Kidney (tissue), 14 donors: ENCODE data around the gene GFER. TPM values are rescaled to one million over a fixed set of nuclear protein-coding genes. Genes with fewer than 3 reads are reported as not detected.

ENCODE experiments used
- DNase-seq, 5 donors: peaks; one replicate each; pipeline ENCODE4 v3.0.0-alpha.2; 2013 to 2020
- FAIRE-seq: peaks from 2 replicates; lab custom pipeline; 2012; peaks lifted over from hg19 to GRCh38; lab: Jason Lieb, UNC
- H3K27ac ChIP-seq, 2 donors: one replicate each; pipeline ENCODE4 v1.7.0; 2013; ENCODE audit warnings: low read depth in 2 of 2, low read length in 2 of 2, inconsistent platforms in 1 of 2
- H3K27me3 ChIP-seq: one replicate; pipeline ENCODE4 v1.7.1; 2013; ENCODE audit warnings: low read length, inconsistent platforms; ENCODE audit not compliant: control insufficient read depth, insufficient read depth
- H3K36me3 ChIP-seq, 3 donors: one replicate each; pipeline versions ENCODE4 v1.7.0 to v1.7.1; 2013; ENCODE audit warnings: low read length in 3 of 3, control low read depth in 1 of 3, inconsistent platforms in 1 of 3; ENCODE audit not compliant: insufficient read depth in 3 of 3, control insufficient read depth in 2 of 3
- H3K4me1 ChIP-seq, 3 donors: one replicate each; pipeline versions ENCODE4 v1.7.0 to v1.7.1; 2013; ENCODE audit warnings: low read length in 3 of 3, inconsistent platforms in 1 of 3, low read depth in 1 of 3; ENCODE audit not compliant: control insufficient read depth in 2 of 3, insufficient read depth in 2 of 3
- H3K4me3 ChIP-seq, 3 donors: one replicate each; pipeline versions ENCODE4 v1.7.0 to v1.8.1; 2013; ENCODE audit warnings: low read length in 3 of 3, control low read depth in 1 of 3, inconsistent platforms in 1 of 3
- H3K9ac ChIP-seq, 3 donors: one replicate each; pipeline versions ENCODE4 v1.7.0 to v1.7.1; 2013; ENCODE audit warnings: low read length in 3 of 3, control low read depth in 1 of 3, inconsistent platforms in 1 of 3
- H3K9me3 ChIP-seq, 3 donors: one replicate each; pipeline versions ENCODE4 v1.7.0 to v1.7.1; 2013; ENCODE audit warnings: low read length in 3 of 3, control low read depth in 1 of 3, inconsistent platforms in 1 of 3; ENCODE audit not compliant: control insufficient read depth in 2 of 3, insufficient read depth in 1 of 3
- intact Hi-C: fragments of 100-400 bp; cut with DNase I; formaldehyde crosslinking; loops from one replicate; pipeline ENCODE4 v1.11.1; 2022
- polyA plus RNA-seq: library from polyadenylated mRNA; stranded (reverse); fragments of 350-450 nt; fragmentation: Illumina TruSeq; extraction: RNeasy Lipid Tissue Mini Kit (QIAGEN cat#74804); gene quantifications from one replicate; pipeline ENCODE4 v1.2.3, GENCODE V29; 2014; ENCODE audit warnings: low read depth, low replicate concordance; ENCODE audit not compliant: insufficient read depth
- total RNA-seq: library from RNA; stranded (reverse); fragmentation: NEBNext Ultra II Directional; extraction: Animal tissue kit (Norgen Biotek cat#: 25700); gene quantifications from one replicate; pipeline ENCODE4 v1.2.1, GENCODE V29; 2021
- TF ChIP-seq, protein P1 (sequence below): IDR thresholded peaks from 3 replicates; pipeline ENCODE4 v1.5.1; 2012; ENCODE audit warnings: mild to moderate bottlenecking, moderate library complexity, borderline replicate concordance; ENCODE audit not compliant: insufficient read depth; ENCODE audit errors: extremely low read depth
- donor health status: control.
- donor health status: control.
- donor health status: control.
- donor health status: control.
- donor health status: control.
- donor health status: DM: yes; HTN: yes; CAD: no.
- donor health status: Normal renal cell carcinoma (clear cell type).

Gene GFER
- total and polyA plus RNA-seq, 2 donors from 2014 or later, result 25.0 to 45.6 TPM

DNA sequence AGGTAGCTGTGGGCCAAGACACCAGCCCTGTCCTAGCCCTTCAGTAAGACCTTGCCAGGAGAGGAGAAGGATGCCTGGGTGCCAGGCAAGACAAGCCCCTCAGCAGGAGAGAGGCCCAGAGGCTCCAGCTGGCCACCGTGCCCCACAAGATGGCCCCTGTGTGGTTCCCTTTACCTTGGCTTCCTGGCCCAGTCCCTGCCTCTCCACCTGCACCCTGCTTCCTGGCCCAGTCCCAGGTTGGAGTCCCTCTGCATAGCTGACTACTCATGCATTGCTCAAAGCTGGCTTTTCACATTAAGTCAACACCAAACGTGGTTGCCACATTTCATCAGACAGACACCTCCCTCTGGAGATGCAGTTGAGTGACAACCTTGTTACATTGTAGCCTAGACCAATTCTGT is 9.7 kb downstream of the GFER start:
- no peak for FAIRE-seq
- TF ChIP-seq, protein P1, sequence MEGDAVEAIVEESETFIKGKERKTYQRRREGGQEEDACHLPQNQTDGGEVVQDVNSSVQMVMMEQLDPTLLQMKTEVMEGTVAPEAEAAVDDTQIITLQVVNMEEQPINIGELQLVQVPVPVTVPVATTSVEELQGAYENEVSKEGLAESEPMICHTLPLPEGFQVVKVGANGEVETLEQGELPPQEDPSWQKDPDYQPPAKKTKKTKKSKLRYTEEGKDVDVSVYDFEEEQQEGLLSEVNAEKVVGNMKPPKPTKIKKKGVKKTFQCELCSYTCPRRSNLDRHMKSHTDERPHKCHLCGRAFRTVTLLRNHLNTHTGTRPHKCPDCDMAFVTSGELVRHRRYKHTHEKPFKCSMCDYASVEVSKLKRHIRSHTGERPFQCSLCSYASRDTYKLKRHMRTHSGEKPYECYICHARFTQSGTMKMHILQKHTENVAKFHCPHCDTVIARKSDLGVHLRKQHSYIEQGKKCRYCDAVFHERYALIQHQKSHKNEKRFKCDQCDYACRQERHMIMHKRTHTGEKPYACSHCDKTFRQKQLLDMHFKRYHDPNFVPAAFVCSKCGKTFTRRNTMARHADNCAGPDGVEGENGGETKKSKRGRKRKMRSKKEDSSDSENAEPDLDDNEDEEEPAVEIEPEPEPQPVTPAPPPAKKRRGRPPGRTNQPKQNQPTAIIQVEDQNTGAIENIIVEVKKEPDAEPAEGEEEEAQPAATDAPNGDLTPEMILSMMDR, result no peak
- intact Hi-C loops, result no loop called here
- Histone ChIP-seq H3K9ac (no peak overlapping the region), H3K27me3 (peaks cover 15% of the 10 kb centered on the region), H3K36me3 (peaks cover 0 to 4% (median 2%) of the 10 kb centered on the region in 3 donors), H3K9me3 (no peaks in the 10 kb centered on the region), H3K27ac (no peak overlapping the region), H3K4me3 (no peak overlapping the region), H3K4me1 (peaks cover 0 to 11% (median 0%) of the 10 kb centered on the region in 3 donors)
- DNase-seq, result peak in 2 of 5 donors; percentile 40 to 86

DNA sequence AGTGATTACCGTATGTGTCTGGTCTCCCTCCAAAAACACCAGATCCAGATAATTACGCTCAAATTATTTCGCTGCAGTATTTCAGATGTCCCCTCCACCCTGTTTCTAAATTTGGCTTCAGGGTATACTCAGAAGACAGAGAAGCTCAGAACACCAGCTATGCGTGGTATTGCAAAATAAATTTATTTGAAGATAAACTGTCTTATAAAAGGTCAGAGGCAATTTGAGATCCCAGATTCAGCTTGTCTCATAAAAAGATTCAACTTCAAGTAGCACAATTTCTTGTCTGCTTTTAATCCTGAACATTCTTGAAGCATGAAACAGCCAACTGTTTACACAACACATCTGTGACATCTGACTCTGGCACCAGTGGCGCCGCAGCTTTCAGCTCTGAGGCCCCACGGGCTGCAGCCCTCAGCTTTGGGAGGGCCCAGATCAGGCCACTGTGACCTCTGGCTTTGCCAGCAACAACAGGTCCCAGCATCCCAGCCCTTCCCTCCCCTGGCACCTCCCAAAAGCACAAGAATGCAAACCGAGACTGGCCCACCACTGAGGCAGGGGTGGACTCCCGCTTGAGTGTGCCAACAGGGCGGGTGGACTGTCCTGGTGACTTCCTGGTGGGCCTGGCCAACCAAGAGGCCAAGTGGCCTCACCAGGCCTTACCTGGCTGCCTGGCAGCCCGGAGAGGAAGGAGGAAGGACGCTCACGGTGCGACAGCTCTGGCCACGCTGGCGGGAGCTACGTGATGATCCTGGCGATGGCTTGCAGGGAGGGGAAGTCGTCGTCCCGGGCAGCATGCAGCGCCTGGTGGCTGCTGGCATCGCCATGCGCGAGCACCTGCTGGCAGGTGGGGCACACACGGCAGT is 13.7 kb downstream of the GFER start:
- peaks cover 0 to 30% (median 14%) of the 10 kb centered on the region in 3 donors for H3K36me3 ChIP-seq
- H3K9me3 ChIP-seq, result no peaks in the 10 kb centered on the region
- no peak overlapping the region for H3K9ac ChIP-seq
- intact Hi-C loops, result no loop called here
- no peaks in the 10 kb centered on the region for H3K4me1 ChIP-seq
- no peak for DNase-seq
- H3K4me3 ChIP-seq, result no peak overlapping the region
- H3K27ac ChIP-seq, result no peak overlapping the region
- no peaks in the 10 kb centered on the region for H3K27me3 ChIP-seq
- FAIRE-seq, result no peak
- TF ChIP-seq, protein P1, result no peak

DNA sequence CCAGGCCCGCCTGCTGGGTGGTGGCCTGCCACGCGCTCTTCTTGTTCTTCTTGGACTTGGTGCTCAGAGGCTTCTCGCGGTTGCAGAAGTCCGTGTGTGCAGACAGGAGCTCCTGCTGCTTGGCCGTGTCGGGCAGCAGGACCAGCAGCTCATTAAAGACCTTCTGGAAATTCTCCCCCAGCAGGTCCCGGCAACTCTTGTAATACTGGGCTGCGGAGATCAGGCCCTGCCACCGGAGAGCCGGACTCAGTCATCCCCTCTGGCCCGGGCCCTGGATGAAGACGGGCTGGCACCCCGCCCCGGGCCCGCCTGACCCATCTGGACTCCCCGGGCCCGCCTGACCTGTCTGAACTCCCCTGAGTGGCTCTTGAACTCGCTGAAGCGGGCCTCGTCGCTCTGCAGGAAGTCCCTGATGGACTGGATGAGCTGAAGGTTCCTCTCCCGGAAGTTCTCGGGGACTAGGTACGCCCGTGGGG is 14.4 kb downstream of the GFER start:
- peaks cover 0 to 33% (median 14%) of the 10 kb centered on the region in 3 donors for H3K36me3 ChIP-seq
- no peak for DNase-seq

More for the DNA sequence above, 14.4 kb downstream of the GFER start:
- no peak overlapping the region for H3K9ac ChIP-seq
- FAIRE-seq, result no peak
- H3K27ac ChIP-seq, result no peak overlapping the region
- no peaks in the 10 kb centered on the region for H3K27me3 ChIP-seq
- H3K9me3 ChIP-seq, result no peaks in the 10 kb centered on the region
- TF ChIP-seq, protein P1, result no peak
- H3K4me1 ChIP-seq, result no peaks in the 10 kb centered on the region
- intact Hi-C loops, result no loop called here
- H3K4me3 ChIP-seq, result no peak overlapping the region
